Mucosa of stomach (tissue), 1 donor: Measurements from ENCODE around the gene BSPRY.
A peak's percentile ranks its signal among the peaks of the same experiment; 100 is the strongest.
"Not testable (repeated sequence)": the region's sequence is repeated elsewhere in the genome, so short reads cannot be mapped to it uniquely, and the experiment has no call there.

Experiments
- H3K27me3 ChIP-seq: one replicate; pipeline ENCODE4 v1.7.0; 2013; ENCODE audit warnings: mild to moderate bottlenecking, low read length; ENCODE audit not compliant: control insufficient read depth, insufficient read depth
- H3K36me3 ChIP-seq: one replicate; pipeline ENCODE4 v1.7.0; 2013; ENCODE audit warnings: low read length; ENCODE audit not compliant: control insufficient read depth, insufficient read depth
- H3K4me1 ChIP-seq: one replicate; pipeline ENCODE4 v1.7.0; 2013; ENCODE audit warnings: mild to moderate bottlenecking, low read length; ENCODE audit not compliant: control insufficient read depth, insufficient read depth
- H3K4me3 ChIP-seq: one replicate; pipeline ENCODE4 v1.7.0; 2013; ENCODE audit warnings: low read length
- H3K9ac ChIP-seq: one replicate; pipeline ENCODE4 v1.7.0; 2013; ENCODE audit warnings: mild to moderate bottlenecking, low read length, moderate library complexity
- H3K9me3 ChIP-seq: one replicate; pipeline ENCODE4 v1.7.0; 2013; ENCODE audit warnings: mild to moderate bottlenecking, low read length, moderate library complexity; ENCODE audit not compliant: control insufficient read depth
- donor health status: Pancreatic carcinoma.

Gene BSPRY

GRCh38 chr9:113363336-113363735 is 14.0 kb downstream of the BSPRY start:
- Histone ChIP-seq H3K36me3 (no peaks in the 10 kb centered on the region), H3K4me1 (peaks cover 9% of the 10 kb centered on the region), H3K9me3 (no peaks in the 10 kb centered on the region), H3K4me3 (no peak overlapping the region), H3K27me3 (no peaks in the 10 kb centered on the region), H3K9ac (no peak overlapping the region)

GRCh38 chr9:113364951-113365350 is 15.6 kb downstream of the BSPRY start:
- no peaks in the 10 kb centered on the region for H3K27me3 ChIP-seq
- H3K4me3 ChIP-seq, result no peak overlapping the region
- peaks cover 25% of the 10 kb centered on the region for H3K4me1 ChIP-seq
- no peak overlapping the region for H3K9ac ChIP-seq
- no peaks in the 10 kb centered on the region for H3K36me3 ChIP-seq
- H3K9me3 ChIP-seq, result no peaks in the 10 kb centered on the region

GRCh38 chr9:113365652-113366051 is 16.3 kb downstream of the BSPRY start:
- H3K9ac ChIP-seq, H3K9me3 ChIP-seq, H3K4me3 ChIP-seq, H3K36me3 ChIP-seq, H3K27me3 ChIP-seq: not testable (repeated sequence)
- H3K4me1 ChIP-seq, result peaks cover 25% of the 10 kb centered on the region

GRCh38 chr9:113368348-113368981 is 19.1 kb downstream of the BSPRY start:
- Histone ChIP-seq H3K27me3 (no peaks in the 10 kb centered on the region), H3K4me1 (peaks cover 20% of the 10 kb centered on the region), H3K4me3 (no peak overlapping the region), H3K9me3 (no peaks in the 10 kb centered on the region), H3K36me3 (peaks cover 9% of the 10 kb centered on the region), H3K9ac (no peak overlapping the region)

- H3K4me3 ChIP-seq, result no peak overlapping the region
- no peaks in the 10 kb centered on the region for H3K9me3 ChIP-seq
- H3K27me3 ChIP-seq, result no peaks in the 10 kb centered on the region
- peak overlapping the region; percentile 30 for H3K9ac ChIP-seq
- peaks cover 27% of the 10 kb centered on the region for H3K4me1 ChIP-seq
- peaks cover 17% of the 10 kb centered on the region for H3K36me3 ChIP-seq
Observed at GRCh38 chr9:113368982-113369854, 19.9 kb downstream of the BSPRY start.

- Histone ChIP-seq H3K27me3 (no peaks in the 10 kb centered on the region), H3K4me1 (peaks cover 33% of the 10 kb centered on the region), H3K9ac (no peak overlapping the region), H3K4me3 (no peak overlapping the region), H3K36me3 (peaks cover 20% of the 10 kb centered on the region), H3K9me3 (no peaks in the 10 kb centered on the region)
Observed at GRCh38 chr9:113369855-113370140, 20.5 kb downstream of the BSPRY start.

- H3K4me3 ChIP-seq, result no peak overlapping the region
- no peaks in the 10 kb centered on the region for H3K27me3 ChIP-seq
- no peak overlapping the region for H3K9ac ChIP-seq
- H3K4me1 ChIP-seq, result peaks cover 42% of the 10 kb centered on the region
- H3K36me3 ChIP-seq, result peaks cover 20% of the 10 kb centered on the region
- no peaks in the 10 kb centered on the region for H3K9me3 ChIP-seq
Observed at GRCh38 chr9:113370806-113371325, 21.5 kb downstream of the BSPRY start.

GRCh38 chr9:113372059-113372458 is 22.7 kb downstream of the BSPRY start:
- H3K4me3 ChIP-seq, result no peak overlapping the region
- peaks cover 20% of the 10 kb centered on the region for H3K36me3 ChIP-seq
- no peaks in the 10 kb centered on the region for H3K27me3 ChIP-seq

GRCh38 chr9:113373256-113373655 is 23.9 kb downstream of the BSPRY start:
- no peak overlapping the region for H3K9ac ChIP-seq
- no peak overlapping the region for H3K4me3 ChIP-seq
- no peaks in the 10 kb centered on the region for H3K9me3 ChIP-seq
- H3K36me3 ChIP-seq, result peaks cover 20% of the 10 kb centered on the region
- H3K27me3 ChIP-seq, result no peaks in the 10 kb centered on the region
- peaks cover 44% of the 10 kb centered on the region for H3K4me1 ChIP-seq

More at GRCh38 chr9:113372059-113372458, 22.7 kb downstream of the BSPRY start:
- peaks cover 42% of the 10 kb centered on the region for H3K4me1 ChIP-seq
- no peak overlapping the region for H3K9ac ChIP-seq
- H3K9me3 ChIP-seq, result no peaks in the 10 kb centered on the region

GRCh38 chr9:113373676-113374392 is 24.5 kb downstream of the BSPRY start:
- Histone ChIP-seq H3K9ac (no peak overlapping the region), H3K36me3 (peaks cover 20% of the 10 kb centered on the region), H3K4me1 (peaks cover 42% of the 10 kb centered on the region), H3K27me3 (no peaks in the 10 kb centered on the region), H3K4me3 (no peak overlapping the region), H3K9me3 (no peaks in the 10 kb centered on the region)

- H3K27me3 ChIP-seq, result no peaks in the 10 kb centered on the region
- peak overlapping the region; percentile 98 for H3K9ac ChIP-seq
- peak overlapping the region; percentile 80 for H3K4me3 ChIP-seq
- H3K4me1 ChIP-seq, result peaks cover 42% of the 10 kb centered on the region
- peaks cover 20% of the 10 kb centered on the region for H3K36me3 ChIP-seq
- H3K9me3 ChIP-seq, result no peaks in the 10 kb centered on the region
Observed at GRCh38 chr9:113375057-113376023, 26.0 kb downstream of the BSPRY start.
